ENCODE data around the gene CSTF1. TPM values are rescaled to one million over a fixed set of nuclear protein-coding genes. Genes with fewer than 3 reads are reported as not detected.

CSTF1 gene
- total and polyA plus RNA-seq, 2 donors from 2014 or later: 16.2 to 30.7 TPM

- peaks cover 0 to 11% (median 8%) of the 10 kb centered on the region in 3 donors for H3K4me1 ChIP-seq (ENCODE audit: control insufficient read depth in 2 of 3, insufficient read depth in 2 of 3, low read depth in 1 of 3, low read length in 3 of 3)
- no peak overlapping the region for H3K9ac ChIP-seq (ENCODE audit: low read length in 3 of 3)
- no peaks in the 10 kb centered on the region for H3K27me3 ChIP-seq (ENCODE audit: control insufficient read depth, insufficient read depth, low read length)
- no peak overlapping the region for H3K4me3 ChIP-seq (ENCODE audit: low read length in 3 of 3)
- FAIRE-seq (no peak), DNase-seq (no peak)
- intact Hi-C loops (cut with DNase I): no loop called here
- H3K27ac ChIP-seq (ENCODE audit: low read depth in 2 of 2, low read length in 2 of 2): no peak overlapping the region
- no peak for TF ChIP-seq CTCF (IDR thresholded peaks at IDR 0.05; ENCODE audit: borderline replicate concordance, extremely low read depth, insufficient read depth)
- H3K9me3 ChIP-seq (ENCODE audit: control insufficient read depth in 2 of 3, insufficient read depth in 1 of 3, low read length in 3 of 3): no peaks in the 10 kb centered on the region
- H3K36me3 ChIP-seq (ENCODE audit: control insufficient read depth in 2 of 3, insufficient read depth in 3 of 3, low read length in 3 of 3): peaks cover 0 to 12% (median 4%) of the 10 kb centered on the region in 3 donors
Measured at GRCh38 chr20:56361900-56362299, 30.5 kb upstream of the CSTF1 start.

DNA sequence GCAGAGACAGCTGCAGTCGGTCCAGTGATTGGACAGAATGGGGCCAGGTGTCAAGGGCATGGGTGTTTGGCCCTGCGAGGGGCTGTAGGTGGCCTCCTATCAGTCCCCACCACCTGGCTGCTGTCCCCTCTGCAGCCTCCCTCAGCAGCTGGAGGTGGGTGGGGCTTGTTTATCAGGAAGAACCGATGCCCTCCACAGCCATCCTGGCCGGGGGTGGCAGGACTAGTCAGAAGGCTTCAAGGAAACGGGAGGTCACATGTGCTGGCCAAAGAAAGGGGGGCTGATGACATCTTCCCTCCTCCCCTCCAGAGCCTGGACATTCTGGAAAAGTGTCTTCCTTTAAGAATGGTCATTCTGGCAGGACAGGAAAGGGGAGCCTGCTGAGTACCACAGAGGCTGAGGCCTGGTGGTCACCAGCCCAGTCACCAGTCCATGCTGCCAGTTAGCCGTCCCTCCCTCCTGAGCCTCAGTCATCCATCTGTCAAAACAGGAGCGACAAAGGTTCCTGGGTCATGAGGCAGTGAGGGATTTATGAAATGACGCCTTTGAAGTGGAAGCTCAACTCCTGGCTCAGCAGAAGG lies 29.5 kb upstream of the CSTF1 start:
- Histone ChIP-seq H3K9me3 (ENCODE audit: control insufficient read depth in 2 of 3, insufficient read depth in 1 of 3, low read length in 3 of 3) (no peaks in the 10 kb centered on the region), H3K9ac (ENCODE audit: low read length in 3 of 3) (no peak overlapping the region), H3K27me3 (ENCODE audit: control insufficient read depth, insufficient read depth, low read length) (no peaks in the 10 kb centered on the region), H3K36me3 (ENCODE audit: control insufficient read depth in 2 of 3, insufficient read depth in 3 of 3, low read length in 3 of 3) (peaks cover 0 to 17% (median 4%) of the 10 kb centered on the region in 3 donors), H3K4me3 (ENCODE audit: low read length in 3 of 3) (no peak overlapping the region), H3K27ac (ENCODE audit: low read depth in 2 of 2, low read length in 2 of 2) (peak overlapping the region in 1 of 2 donors; percentile 48), H3K4me1 (ENCODE audit: control insufficient read depth in 2 of 3, insufficient read depth in 2 of 3, low read depth in 1 of 3, low read length in 3 of 3) (peaks cover 0 to 10% (median 8%) of the 10 kb centered on the region in 3 donors)
- TF ChIP-seq CTCF (IDR thresholded peaks at IDR 0.05; ENCODE audit: borderline replicate concordance, extremely low read depth, insufficient read depth): no peak
- intact Hi-C loops (cut with DNase I): no loop called here
- DNase-seq (peak in 3 of 5 donors; percentile 3 to 74 (median 33)), FAIRE-seq (no peak)

GRCh38 chr20:56363491-56363890 lies 29.0 kb upstream of the CSTF1 start:
- intact Hi-C loops (cut with DNase I): no loop called here
- no peak overlapping the region for H3K9ac ChIP-seq (ENCODE audit: low read length in 3 of 3)
- DNase-seq (no peak), FAIRE-seq (no peak)
- no peak for TF ChIP-seq CTCF (IDR thresholded peaks at IDR 0.05; ENCODE audit: borderline replicate concordance, extremely low read depth, insufficient read depth)
- H3K27ac ChIP-seq (ENCODE audit: low read depth in 2 of 2, low read length in 2 of 2): no peak overlapping the region
- H3K36me3 ChIP-seq (ENCODE audit: control insufficient read depth in 2 of 3, insufficient read depth in 3 of 3, low read length in 3 of 3): peaks cover 0 to 23% (median 4%) of the 10 kb centered on the region in 3 donors
- H3K9me3 ChIP-seq (ENCODE audit: control insufficient read depth in 2 of 3, insufficient read depth in 1 of 3, low read length in 3 of 3): no peaks in the 10 kb centered on the region
- H3K27me3 ChIP-seq (ENCODE audit: control insufficient read depth, insufficient read depth, low read length): no peaks in the 10 kb centered on the region
- peaks cover 0 to 10% (median 8%) of the 10 kb centered on the region in 3 donors for H3K4me1 ChIP-seq (ENCODE audit: control insufficient read depth in 2 of 3, insufficient read depth in 2 of 3, low read depth in 1 of 3, low read length in 3 of 3)
- H3K4me3 ChIP-seq (ENCODE audit: low read length in 3 of 3): no peak overlapping the region
